Endothelial cell (in vitro differentiated cells): ENCODE measurements around the gene SEPTIN10. TPM values are rescaled to one million over a fixed set of nuclear protein-coding genes. Genes with fewer than 3 reads are reported as not detected.
"Not testable (repeated sequence)": the region's sequence is repeated elsewhere in the genome, so short reads cannot be mapped to it uniquely, and the experiment has no call there.

Experiments used
- DNase-seq: peaks from one replicate; pipeline ENCODE4 v3.0.0; 2021; ENCODE audit warnings: low spot score
- H3K27ac Mint-ChIP-seq: one replicate; pipeline ENCODE4 v1.8.0; 2021; ENCODE audit warnings: mixed read lengths, inconsistent platforms; ENCODE audit not compliant: unreplicated experiment
- H3K27me3 Mint-ChIP-seq: one replicate; pipeline ENCODE4 v1.8.0; 2021; ENCODE audit warnings: mild to moderate bottlenecking, moderate library complexity, mixed read lengths, inconsistent platforms; ENCODE audit not compliant: unreplicated experiment
- H3K36me3 Mint-ChIP-seq: one replicate; pipeline ENCODE4 v1.8.0; 2021; ENCODE audit warnings: mild to moderate bottlenecking, low read depth, mixed read lengths, inconsistent platforms; ENCODE audit not compliant: unreplicated experiment
- H3K4me1 Mint-ChIP-seq: one replicate; pipeline ENCODE4 v1.8.0; 2021; ENCODE audit warnings: mild to moderate bottlenecking, mixed read lengths, inconsistent platforms; ENCODE audit not compliant: unreplicated experiment
- H3K4me3 Mint-ChIP-seq: one replicate; pipeline ENCODE4 v1.8.0; 2021; ENCODE audit warnings: mild to moderate bottlenecking, mixed read lengths, inconsistent platforms; ENCODE audit not compliant: unreplicated experiment
- H3K9me3 Mint-ChIP-seq: one replicate; pipeline ENCODE4 v1.8.0; 2021; ENCODE audit warnings: mixed read lengths, inconsistent platforms; ENCODE audit not compliant: unreplicated experiment
- CTCF ChIP-seq: fragments of 200-600 bp; sonication (generic); IDR thresholded peaks from one replicate; pipeline ENCODE4 v1.5.0; 2021; ENCODE audit warnings: antibody characterized with exemption; ENCODE audit not compliant: unreplicated experiment
- total RNA-seq: library from RNA; stranded (reverse); fragmentation: NEBNext Ultra II Directional; extraction: Animal tissue kit (Norgen Biotek cat#: 25700); gene quantifications from one replicate; pipeline ENCODE4 v1.2.1, GENCODE V29; 2021; ENCODE audit not compliant: unreplicated experiment

Gene SEPTIN10
- total RNA-seq, 1 donor from 2014 or later, result 69.8 TPM

GRCh38 chr2:109629867-109630266 lies 16.1 kb upstream of the SEPTIN10 start:
- no peak overlapping the region for H3K4me3 Mint-ChIP-seq
- no peak overlapping the region for H3K27ac Mint-ChIP-seq
- no peaks in the 10 kb centered on the region for H3K4me1 Mint-ChIP-seq
- no peaks in the 10 kb centered on the region for H3K9me3 Mint-ChIP-seq
- H3K36me3 Mint-ChIP-seq, result no peaks in the 10 kb centered on the region
- TF ChIP-seq CTCF, result no peak
- peaks cover 5% of the 10 kb centered on the region for H3K27me3 Mint-ChIP-seq
- DNase-seq, result no peak

- H3K36me3 Mint-ChIP-seq, H3K4me3 Mint-ChIP-seq, H3K9me3 Mint-ChIP-seq, DNase-seq, H3K27me3 Mint-ChIP-seq, H3K27ac Mint-ChIP-seq, H3K4me1 Mint-ChIP-seq: not testable (repeated sequence)
Measured at GRCh38 chr2:109628321-109628720, 14.6 kb upstream of the SEPTIN10 start.

- TF ChIP-seq CTCF, result no peak
- peaks cover 5% of the 10 kb centered on the region for H3K27me3 Mint-ChIP-seq
- no peak for DNase-seq
- no peak overlapping the region for H3K4me3 Mint-ChIP-seq
- no peaks in the 10 kb centered on the region for H3K4me1 Mint-ChIP-seq
- no peak overlapping the region for H3K27ac Mint-ChIP-seq
- H3K36me3 Mint-ChIP-seq, result no peaks in the 10 kb centered on the region
- no peaks in the 10 kb centered on the region for H3K9me3 Mint-ChIP-seq
Measured at GRCh38 chr2:109624339-109624738, 10.6 kb upstream of the SEPTIN10 start.

GRCh38 chr2:109623923-109624322 lies 10.2 kb upstream of the SEPTIN10 start:
- Mint-ChIP-seq H3K36me3 (no peaks in the 10 kb centered on the region), H3K4me3 (no peak overlapping the region), H3K9me3 (no peaks in the 10 kb centered on the region), H3K27me3 (peaks cover 5% of the 10 kb centered on the region), H3K27ac (no peak overlapping the region), H3K4me1 (no peaks in the 10 kb centered on the region)
- no peak for DNase-seq
- no peak for TF ChIP-seq CTCF

GRCh38 chr2:109623297-109623696 lies 9.5 kb upstream of the SEPTIN10 start:
- no peaks in the 10 kb centered on the region for H3K4me1 Mint-ChIP-seq
- TF ChIP-seq CTCF, result no peak
- H3K27ac Mint-ChIP-seq, result no peak overlapping the region
- no peak for DNase-seq
- peaks cover 5% of the 10 kb centered on the region for H3K27me3 Mint-ChIP-seq
- no peak overlapping the region for H3K4me3 Mint-ChIP-seq
- no peaks in the 10 kb centered on the region for H3K36me3 Mint-ChIP-seq
- H3K9me3 Mint-ChIP-seq, result no peaks in the 10 kb centered on the region

- peaks cover 6% of the 10 kb centered on the region for H3K27me3 Mint-ChIP-seq
- no peaks in the 10 kb centered on the region for H3K36me3 Mint-ChIP-seq
- peaks cover 6% of the 10 kb centered on the region for H3K4me1 Mint-ChIP-seq
- H3K4me3 Mint-ChIP-seq, result no peak overlapping the region
- H3K27ac Mint-ChIP-seq, result no peak overlapping the region
- no peak for DNase-seq
- H3K9me3 Mint-ChIP-seq, result no peaks in the 10 kb centered on the region
- TF ChIP-seq CTCF, result no peak
Measured at GRCh38 chr2:109619032-109619615, 5.4 kb upstream of the SEPTIN10 start.
